Heart left ventricle (tissue), 16 donors: ENCODE measurements around the gene GSTA2. TPM values are rescaled to one million over a fixed set of nuclear protein-coding genes. Genes with fewer than 3 reads are reported as not detected.

Experiments used
- ATAC-seq, 4 donors: fragments of 200-7000 bp; cut with Tn5 transposase; one replicate each; pipeline ENCODE4 v1.9.1; 2020 to 2022; ENCODE audit warnings: moderate library complexity in 4 of 4, mild to moderate bottlenecking in 3 of 4, moderate number of reproducible peaks in 1 of 4
- DNase-seq, 5 donors: peaks; one replicate each; pipeline ENCODE4 v3.0.0-alpha.2; 2020
- H3K27ac ChIP-seq, 12 donors: fragments of 200-600 bp; sonication (generic) in 4 of 12; one replicate each; pipeline versions ENCODE4 v1.5.0 to v1.8.0; 2016 to 2022; ENCODE audit warnings: mild to moderate bottlenecking in 2 of 12
- H3K27me3 ChIP-seq, 9 donors: fragments of 200-600 bp; sonication (generic) in 2 of 9; one replicate each; pipeline versions ENCODE4 v1.5.1 to v1.8.0; 2016 to 2022; ENCODE audit warnings: mild to moderate bottlenecking in 3 of 9
- H3K36me3 ChIP-seq, 9 donors: fragments of 200-600 bp; sonication (generic) in 2 of 9; one replicate each; pipeline versions ENCODE4 v1.5.0 to v1.8.0; 2018 to 2022; ENCODE audit warnings: mild to moderate bottlenecking in 2 of 9
- H3K4me1 ChIP-seq, 12 donors: fragments of 200-600 bp; sonication (generic) in 4 of 12; one replicate each; pipeline versions ENCODE4 v1.5.0 to v1.8.0; 2016 to 2022; ENCODE audit warnings: mild to moderate bottlenecking in 3 of 12
- H3K4me3 ChIP-seq, 12 donors: fragments of 200-600 bp; sonication (generic) in 4 of 12; one replicate each; pipeline versions ENCODE4 v1.5.0 to v1.8.0; 2017 to 2022; ENCODE audit warnings: mild to moderate bottlenecking in 9 of 12, moderate library complexity in 4 of 12
- H3K9me3 ChIP-seq, 12 donors: fragments of 200-600 bp; sonication (generic) in 4 of 12; one replicate each; pipeline versions ENCODE4 v1.5.0 to v1.8.0; 2016 to 2022; ENCODE audit warnings: mild to moderate bottlenecking in 1 of 12
- CTCF ChIP-seq, 12 donors: fragments of 200-600 bp; sonication (generic) in 4 of 12; IDR thresholded peaks; one replicate each; pipeline versions ENCODE4 v1.5.0 to v1.8.0; 2018 to 2022; ENCODE audit warnings: antibody characterized with exemption in 12 of 12, mild to moderate bottlenecking in 5 of 12
- POLR2A ChIP-seq, 2 donors: fragments of 450-650 bp; IDR thresholded peaks; one replicate each; pipeline ENCODE4 v1.6.1; 2017; ENCODE audit warnings: antibody characterized with exemption in 2 of 2, mild to moderate bottlenecking in 2 of 2, moderate library complexity in 2 of 2
- WGBS, 4 donors: extraction: QIAGEN DNeasy Blood & Tissue Kit in 2 of 4; methylation state at CpG; one replicate each; pipeline versions ENCODE4 v1.1.5 to v1.1.7; 2013 to 2018; 5-methylcytosine and 5-hydroxymethylcytosine counted together
- intact Hi-C, 10 donors: fragments of 100-400 bp; cut with DNase I; formaldehyde crosslinking; loops; one replicate each; pipeline versions ENCODE4 v1.11.1 to v1.14.2; 2022
- polyA plus RNA-seq, 2 donors: library from polyadenylated mRNA; stranded (reverse); fragments of 200-250 nt; gene quantifications; one replicate each; pipeline ENCODE4 v1.2.3, GENCODE V29; 2013
- total RNA-seq, 9 donors: library from RNA; depleted of rRNA in 2 of 9; stranded (reverse); fragments of >200 nt in 2 of 9; fragmentation: NEBNext Ultra II Directional in 3 of 9; extraction: Animal tissue kit (Norgen Biotek cat#: 25700) in 3 of 9; gene quantifications; one replicate each; pipeline versions ENCODE4 v1.1.0 to v1.2.4, GENCODE V29; 2016 to 2023
- donor health status: ischemic (EF 13 %, LVEDD 7.1; RV severe dilation, severe dysfunction).
- donor health status: healthy with polysubstance abuse.
- donor health status: DM: no; HTN: yes; CAD: no.
- donor health status: DM: no; HTN: no; CAD: no.
- donor health status: ischemic (EF 25% LVEDD 6.9; RV normal size, moderate dysfunction).
- donor health status: ischemic (EF 25% LVEDD 5.7; RV mildly dilated, moderate dysfunction).
- donor health status: healthy.
- donor health status: DM: yes; HTN: yes; CAD: no.
- donor health status: ischemic (EF 35%, LVEDD 5.7; RV mildly dilated, moderate dysfunction).
- donor health status: nonischemic (EF 11% LVEDD 7.7; RV severe dilation, severe dysfunction).
- donor health status: DM: yes; HTN: yes; CAD: no.
- donor health status: PGD.
- donor health status: ischemic (EF 29% LVEDD 5.4; RV normal size, mild dysfunction).
- donor health status: nonischemic (EF 23%, LVEDD 6.1; RV moderate dilation, normal function).

Gene GSTA2
- total and polyA plus RNA-seq, 11 donors, result not detected

- H3K27ac ChIP-seq, result no peak overlapping the region
- DNase-seq (no peak), ATAC-seq (no peak)
- WGBS, 4 donors, result 90 to 94% (median 91%) methylated on average over 6 of the region's 6 CpGs
- TF ChIP-seq CTCF (IDR thresholded peaks at IDR 0.05), result no peak
- no peak for TF ChIP-seq POLR2A (IDR thresholded peaks at IDR 0.05)
- no peaks in the 10 kb centered on the region for H3K27me3 ChIP-seq
- peaks cover 0 to 9% (median 0%) of the 10 kb centered on the region in 12 donors for H3K9me3 ChIP-seq
- H3K4me3 ChIP-seq, result no peak overlapping the region
- H3K4me1 ChIP-seq, result no peaks in the 10 kb centered on the region
- H3K36me3 ChIP-seq, result no peaks in the 10 kb centered on the region
- intact Hi-C loops, result no loop called here
Measured at GRCh38 chr6:52735071-52735470, 28.2 kb downstream of the GSTA2 start.

- Histone ChIP-seq H3K27me3 (no peaks in the 10 kb centered on the region), H3K9me3 (no peaks in the 10 kb centered on the region), H3K36me3 (no peaks in the 10 kb centered on the region), H3K4me3 (no peak overlapping the region), H3K27ac (no peak overlapping the region), H3K4me1 (peaks cover 0 to 4% (median 0%) of the 10 kb centered on the region in 12 donors)
- ATAC-seq (no peak), DNase-seq (no peak)
- WGBS, 4 donors, result 85 to 94% (median 90%) methylated on average over 3 of the region's 3 CpGs
- TF ChIP-seq CTCF (IDR thresholded peaks at IDR 0.05) (no peak), POLR2A (IDR thresholded peaks at IDR 0.05) (no peak)
- intact Hi-C loops, result no loop called here
Measured at GRCh38 chr6:52734072-52734471, 29.2 kb downstream of the GSTA2 start.

GRCh38 chr6:52733172-52733571, 30.1 kb downstream of the GSTA2 start:
- Histone ChIP-seq H3K4me3 (no peak overlapping the region), H3K9me3 (no peaks in the 10 kb centered on the region), H3K27me3 (no peaks in the 10 kb centered on the region), H3K27ac (no peak overlapping the region), H3K4me1 (peaks cover 0 to 4% (median 0%) of the 10 kb centered on the region in 12 donors), H3K36me3 (no peaks in the 10 kb centered on the region)
- no peak for TF ChIP-seq CTCF (IDR thresholded peaks at IDR 0.05)
- no peak for TF ChIP-seq POLR2A (IDR thresholded peaks at IDR 0.05)
- 83 to 100% (median 95%) methylated on average over 1 of the region's 1 CpG for WGBS, 4 donors
- DNase-seq (no peak), ATAC-seq (no peak)
- intact Hi-C loops, result no loop called here

GRCh38 chr6:52731719-52732118, 31.6 kb downstream of the GSTA2 start:
- intact Hi-C loops, result no loop called here
- no peak overlapping the region for H3K27ac ChIP-seq
- peaks cover 0 to 4% (median 0%) of the 10 kb centered on the region in 12 donors for H3K4me1 ChIP-seq
- H3K36me3 ChIP-seq, result no peaks in the 10 kb centered on the region
- DNase-seq (no peak), ATAC-seq (no peak)
- no peaks in the 10 kb centered on the region for H3K9me3 ChIP-seq
- TF ChIP-seq POLR2A (IDR thresholded peaks at IDR 0.05) (no peak), CTCF (IDR thresholded peaks at IDR 0.05) (no peak)
- WGBS, 4 donors, result 62 to 77% (median 65%) methylated on average over 4 to 6 of the region's 6 CpGs
- no peak overlapping the region for H3K4me3 ChIP-seq
- no peaks in the 10 kb centered on the region for H3K27me3 ChIP-seq
